Measurements from ENCODE around the gene PKHD1.

PKHD1 gene

DNA sequence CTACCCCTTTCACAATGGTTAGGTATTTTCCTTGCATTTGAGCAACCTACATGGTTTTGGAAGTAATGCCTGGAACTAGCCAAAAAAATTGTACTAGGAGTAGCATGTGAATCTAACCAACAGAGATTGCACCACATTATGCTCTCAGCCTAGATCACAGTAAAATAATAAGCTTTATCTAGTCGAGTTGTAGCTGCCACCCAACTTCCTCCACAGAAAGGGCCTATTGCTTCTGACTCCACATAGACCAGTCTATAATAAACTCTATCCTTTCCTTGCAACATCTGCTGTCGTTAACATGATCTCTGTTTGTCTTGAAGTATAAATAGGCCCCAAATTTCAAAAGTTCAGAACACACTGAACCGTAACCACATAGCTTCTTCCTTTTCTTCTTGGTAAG is 375.5 kb downstream of the PKHD1 start:
- no peak for DNase-seq

DNA sequence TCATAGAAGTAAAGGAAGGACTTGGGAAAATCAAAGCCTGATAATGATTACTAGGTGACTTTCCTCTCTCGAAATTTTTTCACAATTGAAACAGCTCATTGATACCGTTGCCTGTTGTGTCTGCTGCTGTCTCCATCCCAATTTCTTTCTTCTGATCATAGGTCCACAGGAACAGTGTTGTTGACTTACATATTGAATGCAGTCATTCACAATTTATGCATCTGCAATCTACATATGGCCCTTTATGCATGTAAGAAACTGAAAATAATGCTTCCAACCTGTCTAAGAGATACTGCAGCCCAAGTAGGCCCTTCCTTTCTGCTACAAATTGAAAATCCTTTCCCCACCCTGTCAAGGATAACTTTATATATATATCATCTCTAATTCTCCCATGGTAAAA is 381.3 kb downstream of the PKHD1 start:
- no peak for DNase-seq

DNA sequence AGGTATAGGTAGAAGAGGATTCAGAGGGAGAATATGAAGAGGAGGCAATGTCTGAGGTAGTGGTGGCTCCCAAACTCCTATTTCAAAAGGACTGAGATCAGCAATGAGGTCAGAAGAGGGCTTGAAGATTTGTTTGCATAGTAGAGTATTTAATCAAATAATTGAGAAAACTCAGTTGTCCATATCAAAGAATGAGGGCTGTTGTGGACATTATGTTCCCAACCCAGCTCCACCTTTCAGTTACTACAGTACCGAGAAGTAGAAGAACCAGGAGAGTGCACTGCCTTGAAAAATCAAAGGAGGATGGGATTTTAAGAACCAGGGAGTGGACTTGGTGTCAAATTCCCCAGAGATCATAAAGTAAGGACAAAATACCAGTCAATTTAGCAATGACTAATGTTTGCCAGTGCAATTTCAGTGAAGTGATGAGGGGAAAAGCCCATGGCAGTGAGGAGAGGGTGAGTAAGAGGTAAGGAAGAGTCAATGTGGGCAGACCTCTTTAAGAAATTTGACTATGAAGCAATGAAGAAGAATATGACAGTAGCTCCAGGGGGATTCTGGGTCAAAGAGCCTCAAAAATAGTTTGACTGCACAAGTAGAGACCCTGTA is 382.4 kb downstream of the PKHD1 start:
- DNase-seq: no peak

DNA sequence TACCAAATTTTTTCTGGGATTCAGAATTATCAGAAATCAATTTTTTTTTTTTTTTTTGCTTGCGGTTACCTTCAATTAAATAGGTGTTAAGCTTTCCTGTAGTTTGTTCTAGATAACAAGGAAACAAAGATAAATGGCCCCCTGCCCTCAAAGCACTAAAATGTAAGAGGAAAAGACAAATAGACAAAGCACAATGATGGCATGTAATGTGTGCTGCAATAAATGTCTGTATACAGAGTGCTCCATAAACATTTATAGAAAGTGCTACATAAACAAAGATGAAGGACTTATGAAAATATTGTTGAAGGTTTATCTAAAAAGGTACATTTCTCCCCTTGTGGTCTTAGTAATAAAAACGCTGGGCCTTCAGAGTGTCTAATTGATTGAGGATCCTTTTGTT is 384.6 kb downstream of the PKHD1 start:
- DNase-seq: no peak

DNA sequence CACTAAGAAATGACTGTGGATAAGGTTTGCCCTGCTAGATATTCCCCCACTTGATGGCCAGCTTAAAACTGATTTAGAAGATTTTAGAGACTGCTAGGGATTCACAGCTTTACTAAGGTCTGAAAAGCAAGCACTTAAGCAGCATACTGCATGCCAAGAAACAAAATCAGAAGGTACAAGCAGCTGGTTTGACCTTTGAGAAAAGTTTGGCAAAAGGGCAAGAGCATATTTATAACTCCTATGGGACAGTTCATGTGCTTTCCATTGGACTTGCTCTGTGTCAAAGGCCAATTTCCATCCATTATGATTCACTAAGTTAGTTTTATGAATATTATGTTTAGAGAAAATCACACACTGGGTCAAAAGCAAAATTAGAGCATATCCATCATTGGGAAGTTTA is 402.8 kb downstream of the PKHD1 start:
- DNase-seq: no peak

DNA sequence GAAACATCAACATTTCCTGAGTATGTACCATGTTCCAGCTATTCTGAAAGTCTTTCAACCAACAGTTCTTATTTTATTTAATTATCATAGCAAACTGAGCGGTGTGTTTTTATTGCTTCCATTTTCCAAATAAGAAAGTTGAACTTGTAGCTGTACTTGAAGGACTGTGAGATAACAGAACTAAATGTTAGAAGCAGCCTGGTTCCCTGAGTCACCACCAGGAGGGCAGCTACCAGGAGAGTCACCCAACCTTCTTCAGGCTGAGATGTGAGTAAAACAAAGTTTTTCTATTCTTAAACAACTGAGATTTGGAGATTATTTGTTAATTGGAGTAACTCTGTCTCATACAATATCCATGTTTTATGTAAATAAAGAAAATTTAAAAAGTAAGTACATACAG is 403.4 kb downstream of the PKHD1 start:
- no peak for DNase-seq

DNA sequence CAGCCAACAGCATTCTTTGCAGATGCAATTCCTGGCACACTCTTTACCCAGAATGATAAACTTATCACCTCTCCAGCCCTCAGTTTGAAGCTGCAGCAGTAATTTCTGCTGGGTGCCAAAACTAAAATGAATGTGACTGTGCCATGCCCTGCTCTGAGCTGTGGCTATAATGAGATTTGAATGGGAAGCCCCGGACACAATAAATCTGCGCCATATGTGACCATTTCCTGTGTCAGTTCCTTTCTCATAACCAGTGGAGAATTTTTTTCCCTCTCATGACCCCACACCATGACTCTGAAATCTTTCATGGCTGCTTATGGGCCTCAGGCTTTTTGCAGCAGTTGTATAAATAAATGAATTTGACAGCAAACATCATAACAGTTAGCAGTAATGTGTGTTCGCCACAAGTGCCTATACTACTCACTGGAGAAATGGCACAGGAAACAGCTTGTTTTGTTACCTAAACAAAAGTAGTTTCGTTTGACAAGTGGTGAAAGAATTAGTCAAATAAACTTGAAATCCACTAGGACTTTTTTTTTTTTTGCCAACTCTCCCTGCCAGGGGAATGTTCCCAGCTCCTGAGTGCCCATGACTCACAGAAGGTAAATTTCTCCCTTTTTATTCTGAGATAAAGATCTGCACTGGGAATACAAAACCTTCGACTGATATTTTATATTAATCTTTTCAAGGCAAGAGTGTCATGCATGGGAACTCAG is 408.4 kb downstream of the PKHD1 start:
- DNase-seq: no peak

DNA sequence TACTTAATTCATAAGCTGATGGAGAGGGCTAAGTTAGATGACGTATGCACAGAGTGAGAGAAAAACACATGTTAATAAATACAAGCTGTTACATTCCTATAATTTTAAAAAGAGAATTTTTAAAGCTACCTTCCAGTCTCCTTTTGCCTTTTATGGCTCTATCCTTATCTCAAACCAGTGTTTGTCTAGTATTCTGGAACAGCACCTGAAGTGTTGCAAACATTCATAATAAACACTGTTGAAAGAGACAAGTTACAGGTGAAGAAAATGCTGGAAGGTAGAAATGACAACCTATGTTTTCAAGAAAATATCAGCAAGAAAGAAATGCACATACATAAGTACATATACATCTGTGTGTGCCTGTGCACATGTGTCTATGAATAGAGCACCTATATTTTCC is 409.1 kb downstream of the PKHD1 start:
- no peak for DNase-seq

DNA sequence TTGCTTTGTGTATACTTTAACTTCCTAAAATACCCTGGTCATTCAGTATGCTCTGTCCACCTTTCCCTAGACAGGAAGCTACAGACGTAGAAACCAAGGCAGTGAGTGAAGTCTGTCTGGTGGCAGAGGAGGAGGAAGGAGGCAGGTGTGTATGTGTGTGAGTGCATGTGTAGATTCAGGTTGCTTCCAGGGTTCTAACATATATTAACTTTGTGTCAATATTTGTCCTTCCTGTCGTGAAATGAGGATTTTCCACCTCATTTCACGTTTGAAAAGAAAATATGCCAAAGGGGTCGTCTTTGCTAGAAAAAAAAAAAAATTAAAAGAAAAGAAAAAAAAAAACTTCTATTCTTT is 411.5 kb downstream of the PKHD1 start:
- no peak for DNase-seq

DNA sequence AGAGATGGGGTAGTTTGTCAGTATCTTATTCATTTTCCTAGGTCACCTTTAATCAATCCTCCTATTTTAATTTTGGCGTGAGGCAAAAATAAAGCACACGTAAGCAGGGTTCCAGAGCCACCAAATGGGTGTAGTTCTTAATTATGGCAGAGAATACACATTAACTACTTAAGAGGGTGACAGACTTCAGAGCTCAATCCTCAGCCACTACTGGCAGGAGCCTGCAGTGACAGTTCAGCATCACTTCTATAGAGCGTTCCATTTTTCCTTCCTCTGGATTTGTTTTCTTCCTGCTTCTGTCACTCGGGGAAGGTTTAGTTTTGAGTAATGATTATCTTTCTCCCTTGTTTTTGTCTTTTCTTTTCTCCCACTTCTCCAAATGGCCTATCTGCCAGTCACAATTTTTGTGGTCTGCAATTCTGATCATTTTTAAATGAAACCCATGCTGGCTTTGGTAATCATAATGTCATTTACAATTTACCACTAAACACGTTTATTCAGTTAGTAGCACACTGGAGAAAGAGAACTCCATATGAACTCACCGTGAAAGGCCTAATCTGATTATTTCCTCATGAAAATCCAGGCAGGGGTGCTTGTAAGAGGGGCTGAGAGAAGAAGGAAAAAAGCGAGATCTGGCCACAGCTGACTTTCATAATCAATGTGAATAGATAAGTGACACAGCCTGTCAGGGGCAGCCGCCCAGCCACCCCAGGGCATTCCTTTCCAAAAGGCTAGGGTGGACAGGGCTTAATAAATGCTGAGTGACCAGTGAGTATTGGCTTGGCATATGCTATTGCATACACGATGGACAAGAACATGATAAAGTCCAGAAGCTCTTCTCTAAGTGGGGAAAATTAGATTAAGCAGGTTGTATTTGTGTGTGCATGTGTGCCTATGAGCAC is 412.1 kb downstream of the PKHD1 start:
- DNase-seq: no peak

DNA sequence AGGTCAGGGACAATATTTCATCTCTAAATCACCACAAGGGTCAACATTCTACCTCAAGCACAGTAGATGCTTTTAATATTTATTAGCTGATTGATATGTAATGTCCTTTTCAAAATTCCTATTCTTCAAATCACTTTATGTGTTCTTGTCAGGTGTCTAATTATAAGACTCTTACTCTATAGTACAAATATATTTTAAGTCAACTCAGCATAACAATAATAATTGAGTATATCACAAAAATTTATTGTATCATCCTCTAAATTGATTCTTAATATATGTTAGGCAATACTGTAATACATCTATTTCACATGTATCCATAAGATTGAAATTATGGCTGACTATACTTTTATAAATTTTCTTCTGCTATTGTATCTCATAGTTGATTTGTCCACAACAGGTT is 423.9 kb downstream of the PKHD1 start:
- no peak for DNase-seq

DNA sequence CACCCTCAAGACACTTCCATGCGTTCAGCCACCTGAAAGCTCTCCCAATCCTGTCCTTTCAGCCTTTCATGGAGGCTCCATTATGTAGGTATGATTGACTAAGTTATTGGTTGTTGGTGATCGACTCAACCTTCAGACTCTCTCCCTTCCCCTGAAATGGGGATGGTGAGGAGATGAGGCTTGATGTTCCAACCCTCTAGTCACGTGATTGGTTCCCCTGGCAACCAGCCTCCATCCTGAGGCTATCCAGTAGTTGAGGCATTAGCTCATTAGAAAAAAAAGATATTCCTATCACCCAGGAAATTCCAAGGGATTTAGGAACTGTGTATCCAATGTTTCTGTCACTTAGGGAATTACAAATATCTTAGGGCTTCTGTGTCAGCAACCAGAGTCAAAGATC is 426.6 kb downstream of the PKHD1 start:
- no peak for DNase-seq

DNA sequence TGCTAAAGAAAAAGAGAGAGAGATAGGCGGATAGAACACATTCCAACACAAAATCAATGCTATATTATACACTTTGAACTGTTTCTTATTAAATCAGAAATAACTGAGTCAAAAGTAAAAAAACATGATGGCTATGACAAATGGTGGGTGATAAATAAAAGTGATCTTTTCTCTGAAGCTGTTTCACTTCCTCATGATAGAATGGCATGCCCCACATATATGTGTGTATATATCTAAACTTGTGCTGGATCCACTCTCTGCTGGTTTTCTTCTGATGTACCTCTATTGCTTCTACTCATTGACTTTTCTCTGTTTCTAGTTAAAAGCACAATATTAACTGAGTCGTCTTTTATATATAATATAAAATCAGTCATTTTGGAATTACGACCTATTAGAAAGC is 429.9 kb downstream of the PKHD1 start:
- no peak for DNase-seq

DNA sequence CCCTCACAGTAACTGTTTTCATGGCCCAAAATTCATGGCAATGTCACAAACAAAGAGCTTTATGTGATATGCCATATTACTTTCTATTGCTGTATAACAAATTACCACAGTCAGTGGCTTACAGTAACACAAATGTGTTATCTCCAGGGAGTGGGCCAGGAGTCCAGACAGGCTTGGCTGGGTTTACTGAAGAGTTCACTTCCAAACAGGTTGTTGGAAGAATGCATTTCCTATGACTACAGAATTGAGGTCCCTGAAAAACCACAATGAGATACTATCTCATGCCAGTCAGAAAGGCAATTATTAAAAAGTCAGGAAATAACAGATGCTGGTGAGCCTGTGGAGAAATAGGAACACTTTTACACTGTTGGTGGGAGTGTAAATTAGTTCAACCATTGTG is 431.9 kb downstream of the PKHD1 start:
- DNase-seq: no peak

DNA sequence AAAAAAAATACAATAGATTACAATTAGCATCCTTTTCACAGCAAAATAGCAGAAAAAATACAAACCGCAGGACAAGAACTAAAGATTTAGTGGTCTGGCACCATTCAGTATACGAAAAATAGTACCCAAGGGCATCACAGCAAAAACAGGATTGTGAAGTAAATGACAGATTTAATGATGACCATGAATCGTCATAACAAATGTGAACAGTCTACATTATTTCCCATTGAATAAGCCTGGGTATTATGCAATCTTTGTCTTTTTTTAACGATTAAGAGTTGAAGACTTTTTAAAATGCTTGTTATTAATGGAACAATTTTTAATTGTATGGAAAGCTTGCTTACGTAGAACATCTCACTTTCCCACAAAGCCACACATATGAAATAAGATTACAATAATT is 432.8 kb downstream of the PKHD1 start:
- no peak for DNase-seq

DNA sequence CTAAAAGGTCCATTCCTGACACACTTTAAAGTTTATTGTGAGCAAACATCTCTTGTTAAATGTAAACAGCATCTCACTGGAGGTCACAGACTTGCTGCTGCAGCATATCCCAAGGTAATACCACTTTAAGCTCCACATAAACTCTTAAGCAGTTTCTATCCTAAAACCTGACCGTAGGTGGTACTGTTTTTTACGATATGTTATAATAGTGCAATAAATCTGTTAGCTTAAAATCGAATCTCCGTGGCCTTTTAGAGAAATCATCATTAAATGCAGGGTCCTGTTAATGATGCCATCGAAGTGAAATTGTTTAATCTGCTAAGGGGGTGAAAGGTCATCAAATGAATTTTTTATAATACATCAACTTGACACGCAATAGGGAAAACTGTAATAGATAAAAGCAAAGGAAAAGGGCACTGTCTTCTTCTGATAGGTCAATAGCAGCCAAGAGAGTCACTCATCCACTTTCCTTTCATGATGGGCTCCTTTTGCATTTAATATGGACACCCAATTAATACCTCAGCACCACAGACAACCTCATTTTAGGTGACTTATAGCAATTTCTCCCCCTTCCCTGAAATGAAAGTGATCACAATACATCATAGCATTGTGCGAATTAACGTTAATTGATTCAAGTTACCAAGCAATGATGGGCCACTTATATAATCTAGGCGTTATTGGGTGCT is 436.1 kb downstream of the PKHD1 start:
- no peak for DNase-seq

DNA sequence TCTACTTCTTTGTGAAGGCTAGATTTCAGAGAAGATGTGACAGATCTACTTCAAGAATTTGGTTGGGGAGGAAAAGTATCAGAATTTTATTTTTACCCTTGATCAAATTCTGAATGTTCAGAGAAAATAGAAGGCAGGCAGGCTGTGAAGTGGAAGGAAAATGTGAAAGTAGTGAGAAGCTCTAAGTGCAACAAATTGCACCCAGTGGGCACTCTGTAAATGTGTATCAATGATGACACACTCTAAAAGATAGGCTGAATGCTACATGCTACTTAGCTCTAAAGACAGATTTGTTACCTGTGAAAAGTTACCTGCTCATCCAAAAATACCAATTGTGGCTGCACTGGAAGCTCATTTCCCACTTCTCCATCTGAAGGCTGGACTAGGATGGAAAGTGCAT is 438.6 kb downstream of the PKHD1 start:
- DNase-seq: no peak

DNA sequence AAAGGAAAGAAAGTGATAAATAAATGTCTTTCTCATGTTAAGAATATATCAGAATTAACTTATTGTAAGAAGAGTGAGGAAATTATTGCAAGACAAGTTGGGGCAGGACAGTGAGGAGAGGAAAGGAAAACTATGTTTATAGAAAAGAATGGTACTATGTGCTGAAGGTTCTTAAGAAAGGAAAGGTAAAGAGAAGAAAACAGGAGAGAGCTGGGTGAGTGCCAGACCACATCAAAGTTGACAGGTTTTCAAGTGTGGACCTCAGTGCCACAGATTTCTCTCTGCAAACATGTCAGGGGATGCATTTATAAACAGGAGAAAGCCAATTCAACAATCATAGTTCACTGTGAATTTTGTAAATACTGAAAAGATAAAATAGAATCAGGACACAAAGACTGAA is 439.2 kb downstream of the PKHD1 start:
- DNase-seq: no peak

DNA sequence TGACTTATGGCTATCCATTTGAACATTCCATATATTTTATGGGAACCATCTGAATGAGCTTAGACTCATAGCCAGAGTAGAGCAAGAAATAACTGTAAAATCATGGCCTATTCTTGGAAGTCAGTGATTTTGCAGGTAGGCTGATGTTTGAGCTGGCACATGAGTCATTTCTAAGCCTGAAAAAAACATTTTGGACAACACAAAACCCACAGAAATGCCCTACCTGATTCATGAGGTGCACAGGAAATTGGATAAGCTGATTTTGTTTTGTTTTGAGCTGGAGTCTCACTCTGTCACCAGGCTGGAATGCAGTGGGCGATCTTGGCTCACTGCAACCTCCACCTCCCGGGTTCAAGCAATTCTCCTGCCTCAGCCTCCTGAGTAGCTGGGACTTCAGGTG is 443.0 kb downstream of the PKHD1 start:
- no peak for DNase-seq

DNA sequence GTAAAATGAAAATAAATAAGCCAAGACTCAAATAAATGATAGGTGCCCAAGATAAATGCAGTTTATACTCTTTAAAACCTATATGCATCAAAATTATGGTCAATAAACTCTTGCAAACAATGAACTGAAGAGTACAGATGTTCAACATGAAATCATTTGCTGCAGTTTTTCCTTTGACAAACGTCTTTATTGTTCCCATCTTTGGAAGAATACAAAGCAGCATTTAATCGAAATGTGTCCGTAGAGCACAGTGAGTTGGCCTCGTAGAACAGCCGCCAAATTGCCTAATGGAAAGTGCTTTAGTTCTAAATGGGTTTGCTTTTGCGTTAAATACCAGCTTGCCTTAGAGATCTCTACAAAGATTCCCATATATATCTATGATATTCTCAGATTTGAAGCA is 447.4 kb downstream of the PKHD1 start:
- peak in 1 of 56 donors; percentile 14 for DNase-seq

DNA sequence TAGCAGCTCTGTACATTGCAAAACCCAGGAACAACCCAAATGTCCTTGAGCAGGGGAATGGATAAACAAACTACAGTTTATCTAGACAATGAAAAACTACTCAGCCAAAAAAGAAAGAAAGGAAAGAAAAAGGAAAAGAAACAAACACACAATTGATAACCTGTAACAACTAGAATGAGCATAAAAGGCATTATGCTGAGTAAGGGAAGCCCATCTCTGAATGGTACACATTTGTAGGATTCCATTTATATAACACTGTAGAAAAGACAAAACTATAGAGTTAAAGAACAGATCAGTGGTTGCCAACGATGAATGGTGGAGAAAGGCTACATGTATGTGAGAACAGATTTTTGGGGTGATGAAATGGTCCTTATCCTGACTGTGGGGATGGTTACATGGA is 454.0 kb downstream of the PKHD1 start:
- no peak for DNase-seq

DNA sequence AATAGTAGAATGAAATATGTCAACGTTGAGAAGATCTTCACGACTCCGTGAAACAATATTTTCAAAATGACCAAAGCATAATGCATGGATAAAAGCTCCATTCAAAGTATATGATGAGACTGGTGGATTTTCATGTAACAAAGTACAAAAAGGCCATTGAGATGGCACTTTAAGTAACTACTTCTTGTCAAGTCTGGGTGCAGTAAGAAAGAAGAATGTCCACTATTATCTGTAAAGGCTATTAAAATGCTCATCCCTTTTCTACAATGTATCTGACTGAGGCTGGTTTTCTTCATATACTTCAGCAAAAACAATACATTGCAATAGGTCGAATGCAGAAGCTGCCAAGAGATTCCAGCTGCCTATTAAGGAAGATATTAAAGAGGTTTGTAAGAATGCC is 457.4 kb downstream of the PKHD1 start:
- no peak for DNase-seq

Data from amygdala (tissue), 56 donors.